GM19324 (cell line): Measurements from ENCODE around the gene HS2ST1.
"Not testable (repeated sequence)": the region's sequence is repeated elsewhere in the genome, so short reads cannot be mapped to it uniquely, and the experiment has no call there.

Experiments
- ATAC-seq: cut with Tn5 transposase; IDR thresholded peaks from one replicate; pipeline ENCODE4 v1.9.1; 2021; ENCODE audit warnings: mild to moderate bottlenecking, moderate library complexity; ENCODE audit not compliant: unreplicated experiment, low FRiP score

Gene HS2ST1

GRCh38 chr1:86924324-86924960 is 10.0 kb downstream of the HS2ST1 start:
- no peak for ATAC-seq

DNA sequence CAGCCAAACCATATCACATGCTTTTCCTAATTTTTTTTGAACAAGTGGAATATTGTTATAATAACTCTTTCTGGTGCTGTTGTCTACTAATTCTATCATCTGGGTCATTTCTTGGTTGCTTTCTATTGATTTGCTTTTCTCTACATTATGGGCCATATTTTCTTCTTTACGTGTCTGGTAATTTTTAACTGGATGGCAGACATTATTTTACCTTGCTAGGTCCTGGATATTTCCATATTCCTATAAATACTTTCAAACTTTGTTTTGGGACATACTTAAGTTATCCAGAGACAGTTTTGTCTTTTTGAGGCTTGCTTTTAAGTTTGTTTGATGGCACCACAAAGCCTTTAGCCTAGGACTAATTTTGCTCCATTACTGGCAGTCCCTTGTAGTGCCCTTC is 11.3 kb downstream of the HS2ST1 start:
- ATAC-seq, result no peak

DNA sequence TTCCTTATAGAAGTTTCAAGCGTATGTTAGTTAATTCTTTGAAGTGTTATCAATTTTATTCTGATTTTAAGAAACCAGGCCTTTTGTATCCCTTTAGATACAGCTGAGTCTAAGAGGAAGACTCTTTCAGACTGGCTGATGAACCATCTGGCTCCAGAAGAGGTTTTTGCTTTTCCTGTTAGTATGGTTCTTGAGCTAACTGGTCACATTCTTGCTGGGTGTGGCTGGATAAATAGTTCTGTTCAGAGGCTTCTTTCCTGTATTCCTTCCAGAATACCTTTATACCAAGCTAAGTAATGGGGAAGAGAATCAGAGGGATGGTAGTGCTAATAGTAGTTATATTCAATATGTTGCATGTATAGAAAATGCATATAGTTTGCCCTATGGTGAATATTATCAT is 12.4 kb downstream of the HS2ST1 start:
- no peak for ATAC-seq

DNA sequence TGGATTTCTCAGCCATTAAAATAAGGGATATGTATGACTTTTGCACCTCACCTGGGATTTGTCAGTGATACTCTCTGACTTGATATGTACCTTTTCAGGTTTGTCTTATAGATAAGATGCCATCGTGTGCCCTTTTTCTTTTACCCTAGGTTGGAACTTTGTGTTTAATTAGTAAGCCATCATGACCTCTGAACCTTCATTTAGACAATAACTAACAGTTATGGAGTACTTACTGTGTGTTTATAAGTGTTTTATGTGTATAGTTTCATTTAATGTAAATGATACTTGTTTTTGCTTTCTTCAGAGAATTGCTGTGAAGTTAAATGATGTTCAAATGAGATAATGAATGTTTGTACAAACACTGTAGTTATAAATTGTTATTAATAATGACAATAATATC is 14.4 kb downstream of the HS2ST1 start:
- ATAC-seq, result no peak

DNA sequence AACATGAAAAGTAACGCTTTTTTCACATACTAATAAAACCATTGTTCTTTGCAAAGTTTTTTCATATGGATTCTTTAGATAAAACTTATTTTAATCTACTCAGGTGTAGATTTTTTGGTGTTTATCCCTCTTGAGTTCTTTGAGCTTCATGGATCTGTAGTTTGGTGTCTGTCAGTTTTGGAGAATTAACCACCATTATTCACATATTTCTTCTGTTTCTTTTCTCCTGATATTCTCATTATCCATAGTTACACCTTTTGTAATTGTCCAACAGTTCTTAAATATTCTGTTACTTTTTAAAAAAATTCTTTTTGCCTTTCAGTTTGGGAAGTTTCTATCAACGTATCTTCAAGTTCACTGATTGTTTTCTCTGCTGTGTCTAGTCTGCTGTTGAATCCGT is 18.6 kb downstream of the HS2ST1 start:
- no peak for ATAC-seq

DNA sequence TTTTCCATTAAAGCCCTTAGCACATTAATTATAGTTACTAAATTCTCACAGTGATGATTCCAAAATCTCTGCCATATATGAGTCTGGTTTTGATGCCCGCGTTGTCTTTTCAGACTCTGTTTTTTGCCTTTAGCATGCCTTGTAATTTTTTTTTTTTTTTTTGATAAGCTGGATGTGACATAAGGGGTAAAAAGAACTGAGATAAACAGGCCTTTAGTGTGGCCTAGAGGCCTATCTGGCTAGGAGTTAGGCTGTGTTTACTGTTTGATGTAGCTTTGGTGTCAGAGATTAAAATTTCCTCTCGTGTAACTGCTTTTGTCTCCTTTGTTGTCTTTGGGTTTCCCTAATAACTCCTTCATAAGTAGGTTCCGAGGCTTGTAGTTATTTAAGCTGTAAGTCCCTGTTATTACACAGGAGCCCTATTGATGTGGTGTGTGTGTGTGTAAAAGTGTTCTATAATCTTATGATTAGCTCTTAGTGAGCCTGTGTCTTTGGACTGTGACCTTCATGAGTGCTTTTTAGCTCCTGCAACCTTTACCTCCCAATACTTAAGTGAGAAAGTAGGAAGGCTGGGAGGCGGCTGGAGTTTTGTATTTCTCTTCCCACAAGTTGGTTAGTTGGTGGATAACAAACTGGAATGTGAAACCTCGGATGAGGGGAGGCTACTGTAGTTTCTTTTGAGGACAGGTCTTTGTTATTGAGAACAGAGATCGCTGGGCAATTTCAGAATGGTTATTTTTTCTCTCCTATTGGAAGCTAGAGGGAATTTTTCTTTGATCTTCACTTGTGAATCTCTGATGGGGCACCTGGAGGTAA is 19.3 kb downstream of the HS2ST1 start:
- no peak for ATAC-seq

GRCh38 chr1:86938450-86938849 is 24.0 kb downstream of the HS2ST1 start:
- no peak for ATAC-seq

DNA sequence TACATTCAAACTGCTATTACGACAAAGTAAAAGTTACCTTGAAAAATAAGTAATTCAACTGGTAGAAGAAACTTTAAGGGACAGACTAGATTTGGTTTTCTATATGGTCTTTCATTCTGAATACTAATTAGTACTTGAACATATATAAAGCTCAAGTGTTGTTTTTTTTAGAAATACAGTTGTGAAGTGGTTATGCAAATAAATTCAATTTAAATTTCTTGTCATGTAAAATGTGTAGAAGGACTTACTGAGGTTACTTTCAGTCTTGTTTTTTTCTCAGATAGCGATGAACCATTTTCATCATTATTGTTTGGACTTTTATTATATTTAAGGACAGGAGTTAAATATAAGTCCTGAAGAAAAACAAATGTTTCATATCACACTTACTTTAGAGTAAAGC is 24.4 kb downstream of the HS2ST1 start:
- no peak for ATAC-seq

DNA sequence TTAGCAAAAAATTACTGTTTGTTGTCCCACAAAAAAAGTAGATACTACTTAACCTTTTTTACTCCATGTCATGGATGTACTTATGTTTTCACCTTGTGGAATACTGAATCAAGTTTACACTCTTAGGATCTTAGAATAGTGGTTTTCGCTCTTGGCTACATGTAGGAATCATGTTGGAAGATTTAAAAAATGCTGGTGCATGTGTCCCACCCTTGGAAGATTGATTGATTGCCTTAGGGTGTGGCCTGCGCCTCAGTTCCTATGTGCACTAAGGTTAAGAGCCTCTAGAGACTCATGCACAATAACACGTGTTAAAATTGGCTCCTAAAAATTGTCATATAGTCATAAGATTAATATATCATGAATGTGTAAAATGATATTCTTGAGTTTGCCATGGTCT is 25.0 kb downstream of the HS2ST1 start:
- ATAC-seq, result no peak

DNA sequence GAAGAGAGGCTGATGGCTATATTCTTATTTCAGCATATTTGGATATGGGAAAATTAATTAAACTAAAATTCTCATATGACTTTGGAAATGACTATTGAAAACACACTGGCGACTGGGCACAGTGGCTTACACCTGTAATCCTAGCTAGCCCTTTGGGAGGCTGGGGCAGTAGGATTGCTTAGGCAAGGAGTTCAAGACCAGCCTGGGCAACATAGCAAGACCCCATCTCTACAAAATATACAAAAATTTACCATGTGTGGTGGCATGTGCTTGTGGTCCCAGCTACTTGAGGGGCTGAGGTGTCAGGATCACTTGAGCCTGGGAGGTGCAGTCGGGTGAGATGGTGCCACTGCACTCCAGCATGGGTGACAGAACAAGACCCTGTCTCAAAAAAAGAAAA is 26.2 kb downstream of the HS2ST1 start:
- ATAC-seq, result no peak

DNA sequence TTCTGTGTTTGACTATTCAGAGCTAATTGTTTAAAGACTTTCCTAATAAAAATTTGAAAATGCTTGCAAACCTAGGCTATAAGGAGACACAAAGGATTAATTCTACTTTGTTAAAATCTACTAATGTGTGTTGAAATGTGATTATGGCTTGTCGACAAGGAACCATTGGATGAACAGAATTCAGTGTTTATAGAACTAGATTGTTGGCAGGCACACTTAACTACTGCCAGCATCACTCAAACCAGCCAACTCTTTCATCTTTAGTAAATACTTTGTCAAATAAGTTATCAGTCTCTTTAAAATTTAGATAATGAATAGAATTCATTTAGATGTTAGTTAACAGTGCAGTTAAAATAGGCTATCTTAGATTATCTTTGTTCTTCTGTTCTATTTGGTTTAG is 27.6 kb downstream of the HS2ST1 start:
- ATAC-seq, result no peak

GRCh38 chr1:86942743-86943142 is 28.3 kb downstream of the HS2ST1 start:
- no peak for ATAC-seq

GRCh38 chr1:86948212-86948611 is 33.8 kb downstream of the HS2ST1 start:
- ATAC-seq, result no peak

- no peak for ATAC-seq
These were observed 36.4 kb downstream of the HS2ST1 start for GRCh38 chr1:86950712-86951419.

DNA sequence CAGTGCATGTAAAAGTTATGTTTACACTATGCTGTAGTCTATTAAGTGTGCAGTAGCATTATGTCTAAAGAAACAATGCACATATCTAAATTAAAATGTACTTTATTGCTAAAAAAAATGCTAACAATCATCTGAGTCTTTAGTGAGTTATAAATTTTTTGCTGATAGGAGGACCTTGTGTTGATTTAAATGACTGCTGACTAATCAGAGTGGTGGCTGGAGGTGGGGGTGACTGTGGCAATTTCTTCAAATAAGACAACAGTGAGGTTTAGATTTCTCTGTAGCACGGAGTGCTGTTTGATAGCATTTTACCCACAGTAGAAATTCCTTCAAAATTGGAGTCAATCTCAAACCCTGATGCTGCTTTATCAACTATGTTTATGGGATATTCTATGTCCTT is 37.0 kb downstream of the HS2ST1 start:
- ATAC-seq, result no peak

GRCh38 chr1:86953167-86953566 is 38.7 kb downstream of the HS2ST1 start:
- no peak for ATAC-seq

- ATAC-seq, result no peak
These were observed 41.2 kb downstream of the HS2ST1 start for GRCh38 chr1:86955678-86956077.

- no peak for ATAC-seq
These were observed 41.8 kb downstream of the HS2ST1 start for GRCh38 chr1:86956221-86956620.

- no peak for ATAC-seq
These were observed 42.8 kb downstream of the HS2ST1 start for GRCh38 chr1:86957221-86957620.

DNA sequence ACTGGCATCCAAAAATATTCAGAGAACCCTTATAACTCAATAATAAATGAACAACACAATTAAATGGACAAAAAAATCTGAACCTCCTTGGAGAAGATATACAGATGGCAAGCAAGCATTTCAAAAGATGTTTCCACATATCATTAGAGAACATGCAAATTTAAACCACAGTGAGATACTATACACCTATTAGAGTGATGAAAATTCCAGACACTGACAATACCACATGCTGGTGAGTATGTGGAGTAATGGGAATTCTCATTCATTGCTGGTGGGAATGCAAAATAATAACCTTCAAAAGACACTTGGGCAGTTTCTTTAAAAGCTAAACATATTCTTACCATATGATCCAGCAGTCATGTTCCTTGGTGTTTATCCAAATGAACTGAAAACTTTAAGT is 46.1 kb downstream of the HS2ST1 start:
- no peak for ATAC-seq

DNA sequence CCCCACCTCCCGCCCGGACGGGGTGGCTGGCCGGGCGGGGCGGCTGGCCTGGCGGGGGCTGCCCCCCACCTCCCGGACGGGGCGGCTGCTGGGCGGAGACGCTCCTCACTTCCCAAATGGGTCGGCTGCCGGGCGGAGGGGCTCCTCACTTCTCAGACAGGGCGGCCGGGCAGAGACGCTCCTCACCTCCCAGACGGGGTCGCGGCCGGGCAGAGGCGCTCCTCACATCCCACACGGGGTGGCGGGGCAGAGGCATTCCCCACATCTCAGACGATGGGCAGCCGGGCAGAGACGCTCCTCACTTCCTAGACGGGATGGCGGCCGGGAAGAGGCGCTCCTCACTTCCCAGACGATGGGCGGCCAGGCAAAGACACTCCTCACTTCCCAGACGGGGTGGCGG is 49.4 kb downstream of the HS2ST1 start:
- ATAC-seq, result not testable (repeated sequence)
